Left forelimb (tissue), 1 donor: ENCODE measurements around the gene BEAN1.

Experiments
- DNase-seq: peaks from one replicate; pipeline ENCODE4 v3.0.0-alpha.2; 2018; ENCODE audit warnings: low spot score

BEAN1 gene

GRCh38 chr16:66419527-66419926 is 7.6 kb upstream of the BEAN1 start:
- no peak for DNase-seq

- no peak for DNase-seq
These were observed 6.7 kb upstream of the BEAN1 start for GRCh38 chr16:66420396-66420795.

GRCh38 chr16:66421891-66422290 is 5.2 kb upstream of the BEAN1 start:
- DNase-seq, result no peak

- DNase-seq, result no peak
These were observed 4.7 kb upstream of the BEAN1 start for GRCh38 chr16:66422366-66422765.

- DNase-seq, result peak; percentile 3
These were observed 3.9 kb upstream of the BEAN1 start for GRCh38 chr16:66423177-66423576.

GRCh38 chr16:66425651-66426050 is 1.4 kb upstream of the BEAN1 start:
- DNase-seq, result no peak

- DNase-seq, result no peak
These were observed 721 bp upstream of the BEAN1 start for GRCh38 chr16:66426112-66427035.

GRCh38 chr16:66427871-66428681 is 981 bp downstream of the BEAN1 start:
- no peak for DNase-seq

GRCh38 chr16:66428682-66429251 is 1.7 kb downstream of the BEAN1 start:
- no peak for DNase-seq

- DNase-seq, result no peak
These were observed 2.3 kb downstream of the BEAN1 start for GRCh38 chr16:66429290-66429962.

GRCh38 chr16:66430214-66430613 is 3.1 kb downstream of the BEAN1 start:
- DNase-seq, result no peak

- DNase-seq, result no peak
These were observed 4.7 kb downstream of the BEAN1 start for GRCh38 chr16:66431760-66432159.

GRCh38 chr16:66432429-66432828 is 5.3 kb downstream of the BEAN1 start:
- no peak for DNase-seq

GRCh38 chr16:66434619-66435430 is 7.7 kb downstream of the BEAN1 start:
- DNase-seq, result no peak

GRCh38 chr16:66435896-66436295 is 8.8 kb downstream of the BEAN1 start:
- no peak for DNase-seq

GRCh38 chr16:66437391-66437945 is 10.4 kb downstream of the BEAN1 start:
- no peak for DNase-seq

- DNase-seq, result no peak
These were observed 11.4 kb downstream of the BEAN1 start for GRCh38 chr16:66438536-66438935.

GRCh38 chr16:66439051-66439730 is 12.1 kb downstream of the BEAN1 start:
- DNase-seq, result no peak

GRCh38 chr16:66440271-66440802 is 13.2 kb downstream of the BEAN1 start:
- DNase-seq, result peak; percentile 49

GRCh38 chr16:66440970-66441369 is 13.9 kb downstream of the BEAN1 start:
- peak; percentile 17 for DNase-seq
